Vagina (tissue), 2 donors: Measurements from ENCODE around the gene SLC44A1. TPM values are rescaled to one million over a fixed set of nuclear protein-coding genes. Genes with fewer than 3 reads are reported as not detected.

Experiments
- DNase-seq, 2 donors: peaks; one replicate each; pipeline ENCODE4 v3.0.0-alpha.2; 2017; ENCODE audit errors: extremely low spot score in 2 of 2
- H3K27ac ChIP-seq: fragments of 200-600 bp; sonication (generic); one replicate; pipeline ENCODE4 v1.5.1; 2019
- H3K27me3 ChIP-seq: fragments of 200-600 bp; sonication (generic); one replicate; pipeline ENCODE4 v1.5.1; 2019
- H3K36me3 ChIP-seq, 2 donors: fragments of 200-600 bp; sonication (generic); one replicate each; pipeline ENCODE4 v1.5.1; 2017 to 2019
- H3K4me1 ChIP-seq: fragments of 200-600 bp; sonication (generic); one replicate; pipeline ENCODE4 v1.5.1; 2019
- H3K4me3 ChIP-seq, 2 donors: fragments of 200-600 bp; sonication (generic); 1 replicate in 1 of 2; 2 replicates in 1 of 2; pipeline ENCODE4 v1.5.1; 2016 to 2019
- H3K9me3 ChIP-seq: fragments of 200-600 bp; sonication (generic); one replicate; pipeline ENCODE4 v1.5.1; 2019
- POLR2A ChIP-seq, 2 donors: fragments of 450-650 bp; IDR thresholded peaks; one replicate each; pipeline ENCODE4 v1.6.1; 2017; ENCODE audit warnings: antibody characterized with exemption in 2 of 2, mild to moderate bottlenecking in 2 of 2, moderate library complexity in 2 of 2
- POLR2AphosphoS5 ChIP-seq, 2 donors: sonication (generic); formaldehyde crosslinking; IDR thresholded peaks; one replicate each; pipeline ENCODE4 v1.9.0; 2017; ENCODE audit warnings: antibody characterized with exemption in 2 of 2, mild to moderate bottlenecking in 2 of 2, low read depth in 1 of 2; ENCODE audit not compliant: insufficient read depth in 1 of 2
- intact Hi-C: fragments of 100-400 bp; cut with DNase I; formaldehyde crosslinking; loops from one replicate; pipeline ENCODE4 v1.15.1; 2023
- total RNA-seq: library from RNA; depleted of rRNA; stranded (reverse); fragments of >200 nt; gene quantifications from one replicate; pipeline ENCODE4 v1.2.3, GENCODE V29; 2016
- TF ChIP-seq, protein P1 (sequence below), 3 experiments: fragments of 450-650 bp in 2 of 3; fragments of 200-600 bp in 1 of 3; sonication (generic) in 1 of 3; IDR thresholded peaks; one replicate each; pipeline ENCODE4 v1.5.1; 2017 to 2019; ENCODE audit warnings: antibody characterized with exemption in 3 of 3, mild to moderate bottlenecking in 2 of 3, moderate library complexity in 2 of 3

The SLC44A1 gene
- total RNA-seq, 1 donor from 2014 or later: 67.3 TPM

DNA sequence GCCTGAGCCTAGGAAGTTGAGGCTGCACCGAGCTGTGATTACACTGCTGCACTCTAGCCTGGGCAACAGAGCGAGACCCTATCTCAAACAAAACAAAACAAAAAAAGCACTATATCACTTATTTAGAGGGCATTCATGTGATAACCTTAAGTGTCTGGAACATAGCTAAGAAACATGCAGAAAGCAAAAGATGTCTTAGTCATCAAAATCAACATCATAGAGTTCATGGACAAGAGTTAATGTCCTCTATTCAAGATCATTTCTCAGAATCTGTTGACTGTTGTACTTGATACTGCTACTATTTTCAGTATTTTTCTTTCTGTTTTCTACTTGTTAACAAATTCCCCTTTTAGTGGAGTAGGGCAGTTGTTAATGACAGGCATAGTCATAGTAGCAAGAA is 228.8 kb downstream of the SLC44A1 start:
- DNase-seq: no peak
- TF ChIP-seq POLR2A (IDR thresholded peaks at IDR 0.05): no peak
- TF ChIP-seq, protein P1, sequence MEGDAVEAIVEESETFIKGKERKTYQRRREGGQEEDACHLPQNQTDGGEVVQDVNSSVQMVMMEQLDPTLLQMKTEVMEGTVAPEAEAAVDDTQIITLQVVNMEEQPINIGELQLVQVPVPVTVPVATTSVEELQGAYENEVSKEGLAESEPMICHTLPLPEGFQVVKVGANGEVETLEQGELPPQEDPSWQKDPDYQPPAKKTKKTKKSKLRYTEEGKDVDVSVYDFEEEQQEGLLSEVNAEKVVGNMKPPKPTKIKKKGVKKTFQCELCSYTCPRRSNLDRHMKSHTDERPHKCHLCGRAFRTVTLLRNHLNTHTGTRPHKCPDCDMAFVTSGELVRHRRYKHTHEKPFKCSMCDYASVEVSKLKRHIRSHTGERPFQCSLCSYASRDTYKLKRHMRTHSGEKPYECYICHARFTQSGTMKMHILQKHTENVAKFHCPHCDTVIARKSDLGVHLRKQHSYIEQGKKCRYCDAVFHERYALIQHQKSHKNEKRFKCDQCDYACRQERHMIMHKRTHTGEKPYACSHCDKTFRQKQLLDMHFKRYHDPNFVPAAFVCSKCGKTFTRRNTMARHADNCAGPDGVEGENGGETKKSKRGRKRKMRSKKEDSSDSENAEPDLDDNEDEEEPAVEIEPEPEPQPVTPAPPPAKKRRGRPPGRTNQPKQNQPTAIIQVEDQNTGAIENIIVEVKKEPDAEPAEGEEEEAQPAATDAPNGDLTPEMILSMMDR (IDR thresholded peaks at IDR 0.05): no peak
- no peak for TF ChIP-seq POLR2AphosphoS5 (IDR thresholded peaks at IDR 0.05; ENCODE audit: insufficient read depth in 1 of 2, low read depth in 1 of 2)
- intact Hi-C loops: no loop called here

DNA sequence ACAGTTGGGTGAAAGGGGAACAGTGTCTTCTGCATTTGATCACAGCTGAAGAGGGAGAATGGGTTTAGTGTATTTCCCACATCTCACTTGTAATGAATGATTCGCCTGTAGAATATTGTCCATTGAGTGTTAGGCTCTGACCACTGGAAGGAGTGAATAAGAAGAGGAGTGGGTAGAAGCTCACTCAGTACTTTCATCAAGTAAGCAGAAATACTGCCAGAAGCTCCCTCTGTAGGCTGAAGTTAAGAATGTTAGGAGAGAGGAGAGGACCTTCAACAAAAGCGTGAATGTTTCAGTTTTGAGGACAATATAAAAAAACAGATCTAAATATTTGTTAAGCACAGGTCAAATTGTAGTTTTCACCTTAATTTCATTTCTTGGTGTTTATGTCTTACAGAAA is 230.9 kb downstream of the SLC44A1 start:
- no peak for DNase-seq
- Histone ChIP-seq H3K4me1 (no peaks in the 10 kb centered on the region), H3K36me3 (no peaks in the 10 kb centered on the region), H3K4me3 (no peak overlapping the region), H3K9me3 (no peaks in the 10 kb centered on the region), H3K27me3 (no peaks in the 10 kb centered on the region), H3K27ac (no peak overlapping the region)
- intact Hi-C loops: no loop called here
- TF ChIP-seq POLR2A (IDR thresholded peaks at IDR 0.05): no peak
- TF ChIP-seq, protein P1 (IDR thresholded peaks at IDR 0.05): no peak
- TF ChIP-seq POLR2AphosphoS5 (IDR thresholded peaks at IDR 0.05; ENCODE audit: insufficient read depth in 1 of 2, low read depth in 1 of 2): no peak

More for the DNA sequence above, 228.8 kb downstream of the SLC44A1 start:
- H3K4me3 ChIP-seq: no peak overlapping the region
- H3K9me3 ChIP-seq: no peaks in the 10 kb centered on the region
- H3K4me1 ChIP-seq: no peaks in the 10 kb centered on the region
- no peaks in the 10 kb centered on the region for H3K36me3 ChIP-seq
- no peaks in the 10 kb centered on the region for H3K27me3 ChIP-seq
- no peak overlapping the region for H3K27ac ChIP-seq

DNA sequence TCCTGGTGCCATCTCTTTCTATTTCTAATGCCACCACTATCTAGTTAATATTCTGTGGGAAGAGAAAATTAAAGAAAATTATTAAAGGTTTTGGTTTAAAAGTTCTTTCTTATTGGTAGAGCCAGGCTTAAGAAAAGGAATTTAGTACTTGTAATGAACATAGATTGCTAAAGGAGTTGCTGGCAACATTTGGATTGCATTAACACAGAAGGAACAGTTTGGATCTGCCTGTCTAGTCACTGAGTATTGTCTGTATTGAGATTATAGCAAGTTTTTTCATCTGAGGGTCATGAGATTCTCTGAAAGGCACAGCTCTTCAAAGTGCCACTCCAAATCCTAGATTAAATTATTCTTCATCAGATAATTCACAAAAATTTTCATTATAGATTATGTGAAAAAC is 235.4 kb downstream of the SLC44A1 start:
- Histone ChIP-seq H3K27me3 (no peaks in the 10 kb centered on the region), H3K4me3 (no peak overlapping the region), H3K9me3 (no peaks in the 10 kb centered on the region), H3K27ac (no peak overlapping the region), H3K4me1 (no peaks in the 10 kb centered on the region), H3K36me3 (no peaks in the 10 kb centered on the region)
- intact Hi-C loops: no loop called here
- no peak for TF ChIP-seq POLR2AphosphoS5 (IDR thresholded peaks at IDR 0.05; ENCODE audit: insufficient read depth in 1 of 2, low read depth in 1 of 2)
- TF ChIP-seq POLR2A (IDR thresholded peaks at IDR 0.05): no peak
- TF ChIP-seq, protein P1 (IDR thresholded peaks at IDR 0.05): no peak
- DNase-seq: no peak

DNA sequence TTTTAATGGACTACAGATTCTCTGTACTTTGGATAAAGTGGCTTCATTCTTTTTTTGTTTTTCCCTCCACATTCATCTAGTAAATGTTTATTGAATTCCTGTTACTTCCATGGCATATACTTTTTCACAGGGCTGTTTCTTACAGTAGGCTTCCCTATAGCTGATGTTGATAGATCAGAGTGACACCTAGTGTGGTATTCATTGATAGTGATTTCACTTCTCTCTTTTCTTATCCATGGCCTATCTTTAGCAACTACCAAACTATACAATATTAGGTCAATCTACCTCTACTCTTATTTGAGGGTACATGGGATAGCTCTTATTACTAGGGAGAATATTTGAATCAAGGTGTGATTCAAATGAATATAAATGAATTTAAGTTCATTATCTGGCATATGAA is 239.2 kb downstream of the SLC44A1 start:
- H3K27ac ChIP-seq: no peak overlapping the region
- H3K4me1 ChIP-seq: no peaks in the 10 kb centered on the region
- DNase-seq: no peak
- H3K9me3 ChIP-seq: no peaks in the 10 kb centered on the region
- no peaks in the 10 kb centered on the region for H3K27me3 ChIP-seq
- no peaks in the 10 kb centered on the region for H3K36me3 ChIP-seq
- H3K4me3 ChIP-seq: no peak overlapping the region
- TF ChIP-seq POLR2A (IDR thresholded peaks at IDR 0.05): no peak
- intact Hi-C loops: no loop called here

DNA sequence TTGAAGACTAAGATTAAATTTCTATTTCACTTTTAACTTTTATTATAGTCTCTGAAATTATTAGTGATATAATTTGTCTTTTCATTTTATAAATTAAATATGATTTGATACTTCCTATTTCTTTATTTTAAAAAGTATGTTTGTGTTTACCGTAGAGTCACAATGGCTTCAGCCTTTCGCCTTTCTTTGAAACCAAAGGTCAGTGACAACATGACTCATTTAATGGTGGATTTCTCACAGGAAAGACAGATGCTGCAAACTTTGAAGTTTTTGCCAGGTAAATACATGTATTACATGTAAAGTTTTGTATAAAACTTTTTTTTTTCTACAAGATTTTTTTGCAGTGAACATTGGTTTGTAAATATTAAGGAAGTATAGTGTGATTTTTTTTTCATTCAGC is 239.8 kb downstream of the SLC44A1 start:
- Histone ChIP-seq H3K9me3 (no peaks in the 10 kb centered on the region), H3K27me3 (no peaks in the 10 kb centered on the region), H3K27ac (no peak overlapping the region), H3K36me3 (no peaks in the 10 kb centered on the region), H3K4me3 (no peak overlapping the region), H3K4me1 (no peaks in the 10 kb centered on the region)
- TF ChIP-seq POLR2AphosphoS5 (IDR thresholded peaks at IDR 0.05; ENCODE audit: insufficient read depth in 1 of 2, low read depth in 1 of 2): no peak
- TF ChIP-seq, protein P1 (IDR thresholded peaks at IDR 0.05): no peak
- TF ChIP-seq POLR2A (IDR thresholded peaks at IDR 0.05): no peak
- DNase-seq: no peak
- intact Hi-C loops: no loop called here

DNA sequence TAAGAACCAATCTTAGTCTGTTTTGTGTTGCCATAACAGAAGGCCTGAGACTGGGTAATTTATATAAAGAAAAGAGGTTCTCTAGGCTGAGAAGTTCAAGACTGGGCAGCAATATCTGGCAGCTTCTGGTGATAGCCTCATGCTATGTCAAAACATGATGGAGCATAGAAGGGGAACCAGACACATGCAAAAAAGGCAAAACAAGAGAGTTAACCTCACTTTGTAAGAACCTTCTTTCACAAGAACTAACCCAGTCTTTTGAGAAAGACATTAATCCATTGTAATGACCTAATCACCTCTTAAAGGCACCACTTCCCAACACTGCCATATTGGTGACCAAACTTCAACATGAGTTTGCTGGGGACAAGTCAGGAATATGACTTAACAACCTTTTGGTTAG is 240.7 kb downstream of the SLC44A1 start:
- no peaks in the 10 kb centered on the region for H3K9me3 ChIP-seq
- no peak for DNase-seq
- no peaks in the 10 kb centered on the region for H3K36me3 ChIP-seq
- H3K27ac ChIP-seq: no peak overlapping the region
- no peak overlapping the region for H3K4me3 ChIP-seq
- H3K27me3 ChIP-seq: no peaks in the 10 kb centered on the region
- no peaks in the 10 kb centered on the region for H3K4me1 ChIP-seq
- intact Hi-C loops: no loop called here
- no peak for TF ChIP-seq POLR2AphosphoS5 (IDR thresholded peaks at IDR 0.05; ENCODE audit: insufficient read depth in 1 of 2, low read depth in 1 of 2)
- TF ChIP-seq, protein P1 (IDR thresholded peaks at IDR 0.05): no peak
- no peak for TF ChIP-seq POLR2A (IDR thresholded peaks at IDR 0.05)
